HepG2 (cell line): ENCODE data around the gene ZNF839. TPM values are rescaled to one million over a fixed set of nuclear protein-coding genes. Genes with fewer than 3 reads are reported as not detected.
A peak's percentile ranks its signal among the peaks of the same experiment; 100 is the strongest.

ENCODE experiments used
- ATM ChIP-seq: fragments of 450-650 bp; IDR thresholded peaks from 2 replicates; pipeline ENCODE4 v1.7.1; 2017; ENCODE audit warnings: mild to moderate bottlenecking, borderline replicate concordance
- EP300 ChIP-seq, 3 experiments: sonication (generic) in 1 of 3; formaldehyde crosslinking in 1 of 3; IDR thresholded peaks; 2 replicates each; pipeline versions ENCODE4 v1.5.1 to v1.6.1; 2011 to 2020; ENCODE audit warnings: low read depth in 2 of 3, low read length in 2 of 3, borderline replicate concordance in 1 of 3, improper control_type of control experiment in 1 of 3, mild to moderate bottlenecking in 1 of 3, missing genetic modification reagents in 1 of 3, moderate library complexity in 1 of 3
- FOXJ3 ChIP-seq: sonication (generic); formaldehyde crosslinking; IDR thresholded peaks from 2 replicates; pipeline ENCODE4 v1.4.0; 2020; ENCODE audit warnings: missing genetic modification reagents, mild to moderate bottlenecking, borderline replicate concordance
- MXD1 ChIP-seq: sonication (generic); formaldehyde crosslinking; IDR thresholded peaks from 2 replicates; pipeline ENCODE4 v1.4.0; 2020; ENCODE audit warnings: mild to moderate bottlenecking, missing genetic modification reagents
- PAX8 ChIP-seq: sonication (generic); formaldehyde crosslinking; IDR thresholded peaks from 2 replicates; pipeline ENCODE4 v1.8.0; 2022; ENCODE audit warnings: mild to moderate bottlenecking, missing genetic modification reagents, borderline replicate concordance
- PHB2 ChIP-seq: fragments of 450-650 bp; IDR thresholded peaks from 2 replicates; pipeline ENCODE4 v1.6.1; 2018; ENCODE audit not compliant: partially characterized antibody
- XRCC5 ChIP-seq: fragments of 200-400 bp; formaldehyde crosslinking; optimal IDR thresholded peaks from 2 replicates; pipeline ENCODE3; 2017; ENCODE audit warnings: mild to moderate bottlenecking, low read length
- ZNF460 ChIP-seq: sonication (generic); formaldehyde crosslinking; IDR thresholded peaks from 2 replicates; pipeline ENCODE4 v1.5.1; 2020; ENCODE audit warnings: missing genetic modification reagents, mild to moderate bottlenecking, borderline replicate concordance
- ZNF772 ChIP-seq: sonication (generic); formaldehyde crosslinking; IDR thresholded peaks from 2 replicates; pipeline ENCODE4 v1.5.0; 2020; ENCODE audit warnings: mild to moderate bottlenecking, missing genetic modification reagents
- polyA plus RNA-seq, 8 experiments: library from polyadenylated mRNA; depleted of rRNA in 3 of 8; stranded (reverse) in 7 of 8; unstranded in 1 of 8; fragments of >200 nt; fragmentation: Illumina TruSeq in 4 of 8; extraction: Trizol in 4 of 8; gene quantifications; 2 replicates each; pipeline versions ENCODE4 v1.2.1 to v1.2.3, GENCODE V29; 2011 to 2016; ENCODE audit warnings: low read depth in 4 of 8, missing spikeins in 1 of 8, mixed read lengths in 1 of 8; ENCODE audit not compliant: insufficient read depth in 1 of 8
- total RNA-seq, 5 experiments: library from RNA; depleted of rRNA; stranded (reverse); fragments of >200 nt; fragmentation: Illumina TruSeq; extraction: Trizol; gene quantifications; 2 replicates each; pipeline ENCODE4 v1.2.3, GENCODE V29; 2016; ENCODE audit warnings: low read depth in 1 of 5
- TF ChIP-seq, protein P1 (sequence below), 2 experiments: sonication (generic) in 1 of 2; formaldehyde crosslinking in 1 of 2; IDR thresholded peaks; 2 replicates each; pipeline versions ENCODE4 v1.6.1 to v1.9.0; 2014 to 2022; ENCODE audit warnings: antibody characterized with exemption in 1 of 2, borderline replicate concordance in 1 of 2, inconsistent platforms in 1 of 2, low read depth in 1 of 2, missing genetic modification reagents in 1 of 2
- TF ChIP-seq, protein P2 (sequence below): sonication (generic); formaldehyde crosslinking; IDR thresholded peaks from 2 replicates; pipeline ENCODE4 v1.4.0; 2020; ENCODE audit warnings: missing genetic modification reagents; ENCODE audit errors: not compliant biosample characterization

Gene ZNF839
- total and polyA plus RNA-seq, 2 of the 13 experiments (the other 11 are each of a cell fraction or from before 2014, with no cell fraction given), result 11.1 to 12.8 TPM

GRCh38 chr14:102314242-102315011 lies 5.1 kb upstream of the ZNF839 start (continued):
- TF ChIP-seq, protein P1, sequence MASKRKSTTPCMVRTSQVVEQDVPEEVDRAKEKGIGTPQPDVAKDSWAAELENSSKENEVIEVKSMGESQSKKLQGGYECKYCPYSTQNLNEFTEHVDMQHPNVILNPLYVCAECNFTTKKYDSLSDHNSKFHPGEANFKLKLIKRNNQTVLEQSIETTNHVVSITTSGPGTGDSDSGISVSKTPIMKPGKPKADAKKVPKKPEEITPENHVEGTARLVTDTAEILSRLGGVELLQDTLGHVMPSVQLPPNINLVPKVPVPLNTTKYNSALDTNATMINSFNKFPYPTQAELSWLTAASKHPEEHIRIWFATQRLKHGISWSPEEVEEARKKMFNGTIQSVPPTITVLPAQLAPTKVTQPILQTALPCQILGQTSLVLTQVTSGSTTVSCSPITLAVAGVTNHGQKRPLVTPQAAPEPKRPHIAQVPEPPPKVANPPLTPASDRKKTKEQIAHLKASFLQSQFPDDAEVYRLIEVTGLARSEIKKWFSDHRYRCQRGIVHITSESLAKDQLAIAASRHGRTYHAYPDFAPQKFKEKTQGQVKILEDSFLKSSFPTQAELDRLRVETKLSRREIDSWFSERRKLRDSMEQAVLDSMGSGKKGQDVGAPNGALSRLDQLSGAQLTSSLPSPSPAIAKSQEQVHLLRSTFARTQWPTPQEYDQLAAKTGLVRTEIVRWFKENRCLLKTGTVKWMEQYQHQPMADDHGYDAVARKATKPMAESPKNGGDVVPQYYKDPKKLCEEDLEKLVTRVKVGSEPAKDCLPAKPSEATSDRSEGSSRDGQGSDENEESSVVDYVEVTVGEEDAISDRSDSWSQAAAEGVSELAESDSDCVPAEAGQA (IDR thresholded peaks at IDR 0.05; ENCODE audit: low read depth), result no peak
- TF ChIP-seq, protein P1 (CRISPR knock-in tag; IDR thresholded peaks at IDR 0.05; ENCODE audit: borderline replicate concordance), result no peak
- TF ChIP-seq PHB2 (no peak), XRCC5 (peak; percentile 76), ZNF772 (CRISPR knock-in tag) (peak; percentile 27; the same call in 1 of the 2 replicates), FOXJ3 (CRISPR knock-in tag) (0 out of 2 replicates have a peak, but pooled peaks have one; percentile 33), EP300 (IDR thresholded peaks at IDR 0.05; ENCODE audit: low read depth in 2 of 2, low read length in 2 of 2) (no peak), EP300 (CRISPR knock-in tag; IDR thresholded peaks at IDR 0.05; ENCODE audit: borderline replicate concordance) (no peak), ZNF460 (CRISPR knock-in tag) (peak; percentile 17; the same call in 1 of the 2 replicates), PAX8 (no peak), ATM (no peak), MXD1 (peak; percentile 85; the same call in 1 of the 2 replicates)
- TF ChIP-seq, protein P2, sequence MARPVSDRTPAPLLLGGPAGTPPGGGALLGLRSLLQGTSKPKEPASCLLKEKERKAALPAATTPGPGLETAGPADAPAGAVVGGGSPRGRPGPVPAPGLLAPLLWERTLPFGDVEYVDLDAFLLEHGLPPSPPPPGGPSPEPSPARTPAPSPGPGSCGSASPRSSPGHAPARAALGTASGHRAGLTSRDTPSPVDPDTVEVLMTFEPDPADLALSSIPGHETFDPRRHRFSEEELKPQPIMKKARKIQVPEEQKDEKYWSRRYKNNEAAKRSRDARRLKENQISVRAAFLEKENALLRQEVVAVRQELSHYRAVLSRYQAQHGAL (CRISPR knock-in tag), result peak; percentile 82
